Activated T-cell treated with anti-CD3 and anti-CD28 coated beads, Interleukin-2, amount 50 U/mL, for 24 hours (primary cell): ENCODE results near the gene KRT83.

Experiments used
- DNase-seq: peaks from one replicate; pipeline ENCODE4 v3.0.0-alpha.2; 2020
- H3K27ac Mint-ChIP-seq: 2 replicates; pipeline ENCODE4 v1.8.0; 2020; ENCODE audit warnings: mild to moderate bottlenecking, mixed read lengths
- H3K27me3 Mint-ChIP-seq: 2 replicates; pipeline ENCODE4 v1.8.0; 2020; ENCODE audit warnings: mixed read lengths
- H3K36me3 Mint-ChIP-seq: 2 replicates; pipeline ENCODE4 v1.8.0; 2020; ENCODE audit warnings: low read depth, mixed read lengths
- H3K4me1 Mint-ChIP-seq: 2 replicates; pipeline ENCODE4 v1.8.0; 2020; ENCODE audit warnings: low read depth, mixed read lengths
- H3K4me3 Mint-ChIP-seq: 2 replicates; pipeline ENCODE4 v1.8.0; 2020; ENCODE audit warnings: mild to moderate bottlenecking, moderate library complexity, mixed read lengths
- H3K9me3 Mint-ChIP-seq: 2 replicates; pipeline ENCODE4 v1.8.0; 2020; ENCODE audit warnings: mixed read lengths

The KRT83 gene

DNA sequence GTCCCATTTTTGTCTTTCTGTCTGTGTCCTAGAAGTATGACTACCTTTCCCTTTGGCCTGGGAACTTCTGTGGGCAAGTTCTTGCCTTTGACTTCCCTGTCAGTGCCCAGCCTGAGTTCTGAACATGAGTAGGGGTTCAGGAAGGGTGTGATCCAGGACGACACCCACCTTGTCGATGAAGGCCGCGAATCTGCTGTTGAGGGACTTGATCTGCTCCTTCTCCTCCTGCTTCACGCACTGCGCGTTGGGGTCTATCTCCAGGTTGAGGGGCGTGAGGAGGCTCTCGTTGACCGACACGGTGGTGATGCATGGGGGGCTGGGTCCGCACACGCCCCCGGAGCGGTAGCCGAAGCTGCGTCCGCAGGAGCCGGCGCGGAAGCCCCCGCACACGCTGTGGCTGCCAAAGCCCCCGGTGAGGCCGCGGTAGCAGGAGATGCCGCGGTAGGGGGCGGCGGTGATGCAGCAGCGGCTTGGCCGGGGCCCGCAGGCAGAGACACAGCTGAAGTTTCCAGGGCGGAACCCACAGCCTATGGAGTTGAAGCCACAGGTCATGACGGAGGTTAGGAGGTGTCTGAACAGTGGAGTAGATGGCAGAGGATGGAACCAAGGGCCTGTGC lies at the start of gene KRT83:
Gene KRT83, minus strand, starts transcription at position 615 of the 617 bp plus-strand sequence. Its CDS starts 63 bp downstream, at position 552.
- Mint-ChIP-seq H3K4me3 (no peak within 1 kb of the TSS), H3K9me3 (no peaks in the 10 kb centered on the region), H3K27me3 (peaks cover 40% of the 10 kb centered on the region), H3K36me3 (no peaks in the 10 kb centered on the region), H3K27ac (no peak within 1 kb of the TSS), H3K4me1 (no peaks in the 10 kb centered on the region)
- DNase-seq = no peak

DNA sequence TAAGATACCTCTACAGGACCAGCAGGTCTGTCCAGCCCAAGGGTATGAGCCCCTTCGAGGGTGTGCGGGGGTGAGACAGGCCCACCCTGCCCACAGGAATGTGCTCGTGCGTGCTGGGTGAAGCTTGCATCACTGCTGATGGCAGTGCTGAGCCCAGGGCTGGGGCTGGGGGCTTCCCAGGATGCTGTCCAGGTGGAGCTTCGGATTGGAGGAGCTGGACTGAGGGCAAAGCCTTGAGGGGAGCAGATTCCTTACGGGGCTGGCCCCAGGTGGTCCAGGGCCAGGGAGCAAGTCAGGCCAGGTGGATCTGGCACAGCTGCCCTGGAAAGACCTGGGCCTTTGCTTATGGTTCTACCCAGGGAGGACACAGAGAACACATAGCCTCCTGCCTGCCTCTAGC lies 48.6 kb upstream of the KRT83 start:
- DNase-seq = no peak
- Mint-ChIP-seq H3K36me3 (no peaks in the 10 kb centered on the region), H3K4me3 (no peak overlapping the region), H3K9me3 (no peaks in the 10 kb centered on the region), H3K4me1 (no peaks in the 10 kb centered on the region), H3K27me3 (peaks cover 15% of the 10 kb centered on the region), H3K27ac (no peak overlapping the region)

DNA sequence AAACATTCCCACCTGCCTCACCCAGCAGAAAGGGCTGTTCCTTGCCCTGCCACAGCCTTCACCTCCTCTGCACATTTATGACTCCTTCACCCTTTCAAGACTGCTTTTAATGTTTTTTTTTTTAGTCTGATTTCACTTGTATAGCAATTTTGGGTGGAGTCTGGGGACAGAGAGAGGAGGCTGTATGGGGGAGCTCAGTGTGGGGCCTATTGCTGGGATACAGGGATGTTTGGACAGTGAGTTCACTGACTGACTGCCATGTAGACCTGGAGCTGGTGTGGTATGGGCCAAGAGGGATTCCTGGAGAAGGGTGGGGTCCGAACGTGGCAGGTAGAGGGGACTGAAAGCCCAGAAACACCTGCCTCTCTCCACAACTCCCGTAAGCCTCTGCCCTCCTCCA lies 48.0 kb upstream of the KRT83 start:
- no peak for DNase-seq
- Mint-ChIP-seq H3K27me3 (peaks cover 15% of the 10 kb centered on the region), H3K4me3 (no peak overlapping the region), H3K4me1 (no peaks in the 10 kb centered on the region), H3K27ac (no peak overlapping the region), H3K36me3 (no peaks in the 10 kb centered on the region), H3K9me3 (no peaks in the 10 kb centered on the region)

DNA sequence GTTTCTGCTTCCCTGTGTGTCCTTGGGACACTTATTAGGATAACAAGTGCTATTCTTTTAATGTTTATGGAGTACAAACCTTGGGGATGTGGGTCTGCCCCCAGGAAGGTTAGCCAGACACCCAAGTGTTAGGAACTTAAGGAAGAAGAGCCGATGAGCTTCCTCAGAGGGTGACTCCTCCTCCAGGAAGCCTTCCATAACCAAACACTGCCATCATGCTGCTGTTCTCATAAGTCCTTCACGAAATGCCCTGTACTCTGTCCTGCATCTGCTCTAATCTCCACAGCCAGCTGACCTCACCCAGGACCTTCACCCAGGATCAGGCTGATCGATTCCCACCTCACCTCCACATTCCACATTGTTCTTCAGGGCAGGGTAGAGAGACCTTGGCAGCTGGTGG lies 47.3 kb upstream of the KRT83 start:
- H3K36me3 Mint-ChIP-seq = no peaks in the 10 kb centered on the region
- H3K4me1 Mint-ChIP-seq = no peaks in the 10 kb centered on the region
- H3K4me3 Mint-ChIP-seq = no peak overlapping the region
- peaks cover 15% of the 10 kb centered on the region for H3K27me3 Mint-ChIP-seq
- H3K27ac Mint-ChIP-seq = no peak overlapping the region
- H3K9me3 Mint-ChIP-seq = no peaks in the 10 kb centered on the region
- no peak for DNase-seq

DNA sequence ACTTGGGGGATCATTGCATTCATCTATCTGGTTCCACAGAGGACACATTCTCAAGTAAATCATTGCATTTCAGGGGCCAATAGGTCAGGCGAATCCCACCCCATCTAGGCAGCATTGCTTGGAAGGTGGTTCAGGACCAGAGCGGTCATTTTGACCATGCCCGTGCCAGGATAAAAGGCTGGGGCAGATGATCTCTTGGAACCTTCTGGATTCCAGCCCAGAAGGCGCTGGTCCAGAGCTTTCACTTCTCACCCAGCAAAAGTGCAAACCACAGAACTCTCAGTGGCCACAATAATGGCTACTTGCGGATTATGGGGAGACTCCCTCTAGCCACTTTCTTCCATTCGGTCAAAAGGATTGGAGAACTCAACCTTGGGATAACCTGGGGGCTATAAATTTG lies 46.7 kb upstream of the KRT83 start:
- no peaks in the 10 kb centered on the region for H3K36me3 Mint-ChIP-seq
- no peak overlapping the region for H3K27ac Mint-ChIP-seq
- no peak for DNase-seq
- no peak overlapping the region for H3K4me3 Mint-ChIP-seq
- H3K4me1 Mint-ChIP-seq = no peaks in the 10 kb centered on the region
- peaks cover 15% of the 10 kb centered on the region for H3K27me3 Mint-ChIP-seq
- no peaks in the 10 kb centered on the region for H3K9me3 Mint-ChIP-seq

DNA sequence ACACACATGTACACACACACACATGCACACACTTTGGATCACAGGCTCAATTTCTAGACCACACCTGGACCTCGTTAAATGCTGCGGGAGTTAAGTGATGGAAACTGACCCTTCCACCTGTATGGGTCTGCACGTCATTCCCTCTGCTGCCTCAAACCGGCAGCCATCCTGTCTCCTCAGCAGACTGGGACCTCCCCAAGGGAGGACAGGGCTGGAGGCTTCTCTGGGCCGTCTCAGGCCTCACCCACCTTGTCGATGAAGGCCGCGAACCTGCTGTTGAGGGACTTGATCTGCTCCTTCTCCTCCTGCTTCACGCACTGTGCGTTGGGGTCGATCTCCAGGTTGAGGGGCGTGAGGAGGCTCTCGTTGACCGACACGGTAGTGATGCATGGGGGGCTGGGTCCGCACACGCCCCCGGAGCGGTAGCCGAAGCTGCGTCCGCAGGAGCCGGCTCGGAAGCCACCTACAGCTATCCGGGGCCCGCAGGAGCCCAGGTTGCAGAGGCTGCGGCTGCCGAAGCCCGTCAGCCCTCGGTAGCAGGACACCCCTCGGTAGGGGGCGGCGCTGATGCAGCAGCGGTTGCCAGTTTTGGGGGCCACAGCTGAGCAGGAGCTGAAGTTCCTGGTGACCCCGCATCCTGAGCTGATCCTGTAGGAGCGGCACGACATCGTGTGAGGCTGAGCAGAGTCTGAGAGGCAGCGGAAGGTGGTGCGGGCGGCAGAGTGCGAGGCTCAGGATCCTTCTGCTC lies 45.7 kb upstream of the KRT83 start, which contains the start of gene KRT85:
Gene KRT85, minus strand, starts transcription at position 744 of the 748 bp plus-strand sequence. Its CDS starts 76 bp downstream, at position 668.
- Mint-ChIP-seq H3K36me3 (no peaks in the 10 kb centered on the region), H3K4me3 (no peak within 1 kb of the TSS), H3K4me1 (no peaks in the 10 kb centered on the region), H3K27ac (no peak within 1 kb of the TSS), H3K27me3 (peaks cover 15% of the 10 kb centered on the region), H3K9me3 (no peaks in the 10 kb centered on the region)
- no peak for DNase-seq

DNA sequence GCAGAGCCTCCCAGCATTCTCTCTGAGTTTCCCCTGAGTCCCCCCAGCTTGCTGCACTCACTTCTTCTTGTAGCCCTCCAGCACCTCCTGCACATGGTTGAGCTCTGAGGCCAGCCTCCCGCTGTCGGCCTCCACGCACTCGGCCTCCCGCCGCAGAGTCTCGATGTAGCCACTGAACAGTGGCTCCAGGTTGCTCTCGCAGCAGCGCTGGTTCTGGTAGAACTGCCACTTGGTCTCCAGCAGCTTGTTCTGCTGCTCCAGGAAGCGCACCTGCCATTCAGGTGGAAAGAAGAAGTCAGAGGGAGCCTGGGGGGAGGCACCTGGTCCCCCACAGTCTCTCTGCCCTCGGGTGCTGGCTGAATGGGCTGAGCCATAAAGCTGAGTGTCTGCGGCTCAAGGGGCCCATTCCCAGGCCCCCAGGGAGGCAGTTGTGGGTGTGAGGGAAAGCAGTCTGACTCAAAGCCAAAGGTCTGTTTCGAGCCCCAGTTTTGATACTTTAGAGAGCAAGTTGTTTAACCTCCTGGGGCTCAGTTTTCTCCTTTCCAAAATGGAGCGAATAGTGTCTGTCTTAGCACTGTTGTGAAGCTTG lies 43.8 kb upstream of the KRT83 start:
- no peak overlapping the region for H3K4me3 Mint-ChIP-seq
- peaks cover 2% of the 10 kb centered on the region for H3K4me1 Mint-ChIP-seq
- H3K36me3 Mint-ChIP-seq = no peaks in the 10 kb centered on the region
- peaks cover 15% of the 10 kb centered on the region for H3K27me3 Mint-ChIP-seq
- no peaks in the 10 kb centered on the region for H3K9me3 Mint-ChIP-seq
- no peak for DNase-seq
- no peak overlapping the region for H3K27ac Mint-ChIP-seq

DNA sequence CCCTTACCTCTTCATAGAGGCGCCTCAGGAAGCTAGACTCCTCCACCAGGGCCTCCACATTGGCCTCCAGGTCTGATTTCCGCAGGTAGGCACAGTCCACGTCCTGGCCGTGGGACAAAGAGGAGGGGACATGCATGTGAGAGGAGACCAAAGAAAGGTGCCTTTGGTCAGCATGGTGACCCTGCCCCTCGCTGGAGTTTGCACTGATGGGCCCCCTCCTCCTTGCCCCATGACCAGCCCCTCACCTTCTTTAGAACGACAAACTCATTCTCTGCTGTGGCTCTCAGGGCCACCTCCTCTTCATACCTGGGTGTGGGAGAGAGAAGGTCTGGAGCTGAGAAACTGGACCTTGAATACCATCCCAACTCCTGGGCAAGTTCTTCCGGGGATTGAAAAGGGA lies 42.9 kb upstream of the KRT83 start:
- no peaks in the 10 kb centered on the region for H3K36me3 Mint-ChIP-seq
- no peak overlapping the region for H3K4me3 Mint-ChIP-seq
- no peak overlapping the region for H3K27ac Mint-ChIP-seq
- no peaks in the 10 kb centered on the region for H3K9me3 Mint-ChIP-seq
- peaks cover 12% of the 10 kb centered on the region for H3K27me3 Mint-ChIP-seq
- peaks cover 8% of the 10 kb centered on the region for H3K4me1 Mint-ChIP-seq
- no peak for DNase-seq

DNA sequence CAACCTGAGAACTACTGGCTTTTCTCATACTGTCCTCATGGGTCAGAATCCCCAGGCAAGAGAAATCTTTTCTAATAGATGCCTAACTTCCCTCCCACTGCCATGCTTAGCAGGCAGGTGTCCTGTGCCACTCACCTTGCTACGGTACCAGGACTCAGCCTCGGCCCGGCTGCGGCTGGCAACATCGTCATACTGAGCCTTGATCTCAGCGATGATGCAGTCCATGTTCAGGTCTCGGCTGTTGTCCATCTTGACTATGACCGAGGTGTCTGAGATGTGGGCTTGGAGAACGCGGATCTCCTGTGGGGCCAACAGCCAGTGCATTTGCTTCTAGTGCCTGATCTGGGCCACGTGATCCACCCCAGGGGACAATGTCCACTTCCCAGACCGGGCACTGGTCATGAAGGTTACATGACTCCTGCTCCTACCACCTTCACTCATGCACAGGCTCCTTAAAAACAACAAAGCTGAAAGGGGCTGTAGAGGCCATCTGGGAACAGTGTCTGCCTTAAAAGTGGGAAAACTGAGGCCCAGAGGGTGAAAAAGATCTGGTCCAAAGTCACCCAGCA lies 42.0 kb upstream of the KRT83 start:
- H3K27me3 Mint-ChIP-seq = peaks cover 6% of the 10 kb centered on the region
- H3K4me1 Mint-ChIP-seq = peaks cover 16% of the 10 kb centered on the region
- no peaks in the 10 kb centered on the region for H3K9me3 Mint-ChIP-seq
- H3K4me3 Mint-ChIP-seq = no peak overlapping the region
- no peak overlapping the region for H3K27ac Mint-ChIP-seq
- H3K36me3 Mint-ChIP-seq = no peaks in the 10 kb centered on the region
- no peak for DNase-seq

DNA sequence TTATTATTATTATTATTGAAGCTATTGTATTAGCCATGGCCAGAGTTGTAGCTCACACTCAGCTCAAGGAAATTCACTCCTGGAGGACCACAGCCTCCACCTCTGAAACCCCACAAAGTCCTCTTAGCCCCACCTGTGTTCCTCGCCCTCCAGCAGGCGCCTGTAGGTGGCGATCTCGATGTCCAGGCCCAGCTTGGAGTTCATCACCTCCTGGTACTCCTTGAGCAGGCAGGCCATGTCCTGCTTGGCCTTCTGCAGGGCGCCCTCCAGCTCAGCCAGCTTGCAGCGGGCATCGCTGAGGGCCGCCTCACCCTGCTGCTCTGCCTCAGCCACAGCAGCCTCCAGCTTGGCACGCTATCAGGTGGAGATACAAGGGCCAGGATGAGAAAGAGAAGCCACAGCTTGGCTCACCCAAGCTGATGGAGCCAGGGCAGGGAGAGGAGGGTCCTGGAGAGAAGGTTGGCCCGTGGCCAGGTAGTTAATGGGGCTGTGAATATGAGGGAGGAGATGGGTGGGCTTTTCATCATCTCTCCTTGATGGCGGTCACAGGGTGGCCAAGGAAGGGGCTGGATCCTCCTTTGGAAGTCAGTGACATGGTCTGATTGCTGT lies 41.0 kb upstream of the KRT83 start:
- Mint-ChIP-seq H3K9me3 (no peaks in the 10 kb centered on the region), H3K4me3 (no peak overlapping the region), H3K36me3 (no peaks in the 10 kb centered on the region), H3K27ac (no peak overlapping the region), H3K27me3 (no peaks in the 10 kb centered on the region), H3K4me1 (peaks cover 22% of the 10 kb centered on the region)
- no peak for DNase-seq

DNA sequence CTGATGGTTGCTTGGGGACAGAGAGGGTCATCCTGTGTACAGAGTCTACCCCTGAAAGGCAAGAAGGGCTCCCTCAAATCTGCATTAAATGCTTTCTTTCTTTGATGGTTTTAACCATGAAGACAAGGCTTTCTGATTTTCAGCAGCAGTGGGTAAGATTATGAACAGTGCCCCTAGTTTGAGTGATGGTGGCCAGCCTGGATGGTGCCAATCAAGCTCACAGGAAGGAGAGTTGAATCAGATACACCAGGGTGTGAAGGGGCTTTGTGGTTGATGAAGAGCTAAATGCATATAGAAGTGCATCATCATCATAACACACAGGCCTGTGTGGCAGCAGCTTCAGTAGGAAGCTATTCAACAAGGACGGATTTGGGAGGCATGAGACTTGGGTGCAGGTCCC lies 40.4 kb upstream of the KRT83 start:
- Mint-ChIP-seq H3K27ac (no peak overlapping the region), H3K36me3 (no peaks in the 10 kb centered on the region), H3K9me3 (no peaks in the 10 kb centered on the region), H3K27me3 (no peaks in the 10 kb centered on the region), H3K4me3 (no peak overlapping the region), H3K4me1 (peaks cover 22% of the 10 kb centered on the region)
- DNase-seq = no peak

DNA sequence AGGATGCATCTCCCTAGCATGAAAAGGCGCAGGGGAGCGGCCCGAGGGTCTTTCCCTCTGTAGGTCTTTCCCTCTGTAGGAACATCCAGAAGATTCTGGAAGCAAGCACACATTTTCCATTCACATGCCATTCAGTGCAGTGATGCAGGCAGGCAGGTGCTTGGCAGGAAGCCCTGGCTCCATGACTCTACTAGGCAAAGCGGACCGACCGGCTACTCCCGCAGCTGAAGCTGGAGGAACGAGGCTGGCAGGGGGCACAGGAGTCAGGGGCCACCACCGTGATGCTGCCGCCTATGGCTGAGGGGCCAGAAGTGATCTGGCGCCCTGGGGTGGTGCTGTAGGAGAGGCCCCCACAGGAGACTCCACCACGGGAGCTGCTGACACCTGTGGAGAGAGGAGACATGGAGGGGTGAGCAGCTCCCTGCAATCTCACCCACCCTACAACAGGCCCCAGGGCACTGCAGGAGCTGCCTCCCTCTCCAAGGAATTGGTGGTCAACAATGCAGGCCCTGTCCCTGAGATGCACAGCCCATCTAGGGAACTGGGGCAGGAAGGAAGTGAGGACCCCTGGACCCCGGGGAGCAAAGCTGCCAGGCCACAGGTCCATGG lies 39.6 kb upstream of the KRT83 start:
- Mint-ChIP-seq H3K36me3 (no peaks in the 10 kb centered on the region), H3K4me1 (peaks cover 22% of the 10 kb centered on the region), H3K27me3 (no peaks in the 10 kb centered on the region), H3K4me3 (no peak overlapping the region), H3K9me3 (no peaks in the 10 kb centered on the region), H3K27ac (peak overlapping the region; percentile 33)
- no peak for DNase-seq

DNA sequence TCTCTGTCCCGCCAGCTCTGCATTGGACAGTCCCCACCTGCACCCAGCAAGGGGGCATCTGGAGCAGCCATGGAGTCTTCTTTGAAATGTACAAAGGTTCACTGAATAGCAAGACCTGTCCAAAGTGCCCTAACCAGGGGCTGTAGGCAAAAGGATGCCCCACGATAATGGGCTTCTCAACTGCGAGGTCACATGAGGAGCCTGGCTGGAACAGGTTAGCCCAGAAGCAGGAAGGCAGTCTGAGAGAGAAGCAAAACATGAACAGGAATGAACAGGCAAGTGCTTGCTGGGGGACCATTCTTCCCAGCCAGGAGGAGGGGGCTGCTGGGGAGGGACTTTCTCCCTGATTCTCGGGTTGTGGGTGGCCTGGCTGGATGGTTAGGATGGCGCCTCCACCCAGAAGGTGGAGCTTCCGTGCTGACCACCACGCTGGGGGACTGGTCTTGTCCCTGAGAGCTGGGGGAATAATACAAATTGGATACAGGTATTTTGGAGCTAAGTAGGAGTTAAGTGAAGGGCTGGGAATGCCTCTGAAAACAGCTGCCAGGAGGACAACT lies 39.0 kb upstream of the KRT83 start:
- Mint-ChIP-seq H3K36me3 (no peaks in the 10 kb centered on the region), H3K27me3 (no peaks in the 10 kb centered on the region), H3K4me1 (peaks cover 22% of the 10 kb centered on the region), H3K4me3 (no peak overlapping the region), H3K27ac (no peak overlapping the region), H3K9me3 (no peaks in the 10 kb centered on the region)
- DNase-seq = no peak

DNA sequence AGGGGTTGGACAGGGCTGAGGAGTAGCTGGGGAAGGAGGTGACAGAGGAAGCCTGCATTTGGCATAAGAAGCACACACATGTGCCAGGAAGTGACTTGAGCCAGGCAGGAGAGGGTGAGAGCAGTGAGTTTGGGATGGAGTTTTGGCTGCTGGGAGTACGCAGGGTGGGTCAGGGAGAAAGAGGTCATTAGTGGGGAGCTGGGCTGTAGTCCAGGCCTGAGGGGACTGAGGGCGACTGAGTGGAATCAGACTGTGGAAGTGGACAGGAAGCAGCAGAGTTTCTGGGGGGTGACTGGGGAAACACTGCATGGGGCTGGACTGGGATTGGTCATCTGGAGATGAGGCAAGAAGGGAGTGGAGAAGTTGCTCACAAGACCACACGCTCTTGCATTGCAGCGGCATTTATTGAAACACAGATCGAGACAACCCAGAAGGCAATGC lies 38.4 kb upstream of the KRT83 start:
- Mint-ChIP-seq H3K36me3 (no peaks in the 10 kb centered on the region), H3K4me1 (peaks cover 22% of the 10 kb centered on the region), H3K27ac (no peak overlapping the region), H3K27me3 (no peaks in the 10 kb centered on the region), H3K4me3 (no peak overlapping the region), H3K9me3 (no peaks in the 10 kb centered on the region)
- DNase-seq = no peak
